SK-N-SH (cell line): ENCODE results near the gene HRK. TPM values are rescaled to one million over a fixed set of nuclear protein-coding genes. Genes with fewer than 3 reads are reported as not detected.

Experiments used
- CTCF ChIA-PET: fragments of 300-600, 350-600 bp; formaldehyde crosslinking; extraction: SDS; loops from one replicate; lab custom pipeline; 2021; lab: Yijun Ruan, JAX
- POLR2A ChIA-PET: fragments of 350-600 bp; sonication (Branson Sonifier 250); formaldehyde crosslinking; extraction: SDS; loops from one replicate; lab custom pipeline; 2020; ENCODE audit warnings: antibody characterized with exemption, inconsistent platforms; lab: Yijun Ruan, JAX
- DNase-seq: peaks from one replicate; pipeline ENCODE4 v3.0.0; 2012
- H2AFZ ChIP-seq: fragments of 200-600 bp; sonication (generic); 2 replicates; pipeline ENCODE4 v1.8.1; 2016; ENCODE audit warnings: antibody characterized with exemption, mild to moderate bottlenecking, low read depth
- H3F3A ChIP-seq: fragments of 200-600 bp; sonication (generic); replicated peaks from 2 replicates; pipeline ENCODE3; 2016; ENCODE audit warnings: antibody characterized with exemption, mild to moderate bottlenecking; ENCODE audit not compliant: insufficient read depth
- H3K27ac ChIP-seq, 2 experiments: fragments of 200-500 bp in 1 of 2; fragments of 200-600 bp in 1 of 2; sonication (Bioruptor generic) in 1 of 2; sonication (generic), shearing (Covaris generic) in 1 of 2; 2 replicates each; pipeline versions ENCODE4 v1.5.1 to v1.6.1; 2014 to 2016; ENCODE audit warnings: low read depth in 2 of 2, inconsistent platforms in 1 of 2, low read length in 1 of 2, mild to moderate bottlenecking in 1 of 2, mixed read lengths in 1 of 2
- H3K27me3 ChIP-seq: fragments of 200-600 bp; sonication (generic), shearing (Covaris generic); 2 replicates; pipeline ENCODE4 v1.6.1; 2016; ENCODE audit warnings: mixed run types; ENCODE audit not compliant: insufficient read depth
- H3K36me3 ChIP-seq, 2 experiments: fragments of 200-500 bp in 1 of 2; fragments of 200-600 bp in 1 of 2; sonication (Bioruptor generic) in 1 of 2; sonication (generic) in 1 of 2; replicated peaks in 1 of 2; 2 replicates each; pipeline versions ENCODE3 to v1.5.1; 2014 to 2016; ENCODE audit warnings: low read length in 1 of 2, mild to moderate bottlenecking in 1 of 2; ENCODE audit not compliant: insufficient read depth in 2 of 2, control insufficient read depth in 1 of 2
- H3K4me1 ChIP-seq, 2 experiments: fragments of 200-500 bp in 1 of 2; fragments of 200-600 bp in 1 of 2; sonication (Bioruptor generic) in 1 of 2; sonication (generic), shearing (Covaris generic) in 1 of 2; 2 replicates each; pipeline versions ENCODE4 v1.5.1 to v1.6.1; 2014 to 2016; ENCODE audit warnings: low read depth in 1 of 2, low read length in 1 of 2, mixed run types in 1 of 2; ENCODE audit not compliant: insufficient read depth in 2 of 2, control insufficient read depth in 1 of 2
- H3K4me2 ChIP-seq: fragments of 200-600 bp; sonication (generic), shearing (Covaris generic); 2 replicates; pipeline ENCODE4 v1.6.1; 2017; ENCODE audit warnings: mixed run types
- H3K4me3 ChIP-seq, 2 experiments: fragments of 200-500 bp in 1 of 2; fragments of 200-600 bp in 1 of 2; sonication (Bioruptor generic) in 1 of 2; sonication (generic), shearing (Covaris generic) in 1 of 2; 2 replicates each; pipeline versions ENCODE4 v1.5.1 to v1.8.1; 2014 to 2016; ENCODE audit warnings: low read depth in 2 of 2, inconsistent platforms in 1 of 2, low read length in 1 of 2, mild to moderate bottlenecking in 1 of 2, mixed read lengths in 1 of 2, moderate library complexity in 1 of 2
- H3K79me2 ChIP-seq: fragments of 200-600 bp; sonication (generic); 2 replicates; pipeline ENCODE4 v1.8.1; 2017; ENCODE audit warnings: mild to moderate bottlenecking; ENCODE audit not compliant: insufficient read depth
- H3K9ac ChIP-seq: fragments of 200-600 bp; sonication (generic); 2 replicates; pipeline ENCODE4 v1.6.1; 2017; ENCODE audit warnings: mixed run types
- H3K9me2 ChIP-seq: fragments of 200-600 bp; sonication (generic); 2 replicates; pipeline ENCODE4 v1.6.1; 2017; ENCODE audit warnings: mixed run types
- H3K9me3 ChIP-seq: fragments of 200-600 bp; sonication (generic); 2 replicates; pipeline ENCODE4 v1.6.1; 2017; ENCODE audit warnings: mixed run types, mild to moderate bottlenecking, moderate library complexity
- H4K20me1 ChIP-seq: fragments of 200-600 bp; sonication (generic); 2 replicates; pipeline ENCODE4 v1.6.1; 2017; ENCODE audit warnings: mild to moderate bottlenecking, mixed run types; ENCODE audit not compliant: insufficient read depth
- EZH2phosphoT487 ChIP-seq: fragments of 200-600 bp; sonication (generic); IDR thresholded peaks from 2 replicates; pipeline ENCODE4 v1.6.1; 2017; ENCODE audit warnings: low read depth, mixed run types, mild to moderate bottlenecking, antibody characterized with exemption, moderate library complexity, borderline replicate concordance
- FOXJ3 ChIP-seq: sonication (generic); formaldehyde crosslinking; IDR thresholded peaks from 2 replicates; pipeline ENCODE4 v1.5.1; 2020; ENCODE audit warnings: mild to moderate bottlenecking, missing genetic modification reagents
- FOXM1 ChIP-seq: IDR thresholded peaks from 2 replicates; pipeline ENCODE4 v1.4.0; 2012; ENCODE audit warnings: low read depth, mild to moderate bottlenecking
- JUND ChIP-seq: IDR thresholded peaks from 2 replicates; pipeline ENCODE4 v1.4.0; 2012
- MAX ChIP-seq: IDR thresholded peaks from 2 replicates; pipeline ENCODE4 v1.4.0; 2012; ENCODE audit warnings: low read depth
- MEF2A ChIP-seq: IDR thresholded peaks from 2 replicates; pipeline ENCODE4 v1.4.0; 2012; ENCODE audit warnings: low read depth, borderline replicate concordance
- MXI1 ChIP-seq: IDR thresholded peaks from 2 replicates; pipeline ENCODE4 v1.6.1; 2012; ENCODE audit warnings: mild to moderate bottlenecking, low read depth, low read length, improper control_type of control experiment
- NRF1 ChIP-seq: IDR thresholded peaks from 2 replicates; pipeline ENCODE4 v1.6.1; 2012; ENCODE audit warnings: low read depth, mild to moderate bottlenecking, low read length
- PBX3 ChIP-seq: IDR thresholded peaks from 2 replicates; pipeline ENCODE4; 2012
- POLR2AphosphoS5 ChIP-seq: IDR thresholded peaks from 2 replicates; pipeline ENCODE4 v1.6.1; 2012; ENCODE audit warnings: low read depth, low read length
- TAF1 ChIP-seq: IDR thresholded peaks from 2 replicates; pipeline ENCODE4 v1.6.1; 2012; ENCODE audit warnings: low read depth, mild to moderate bottlenecking, low read length, moderate library complexity, borderline replicate concordance
- YY1 ChIP-seq: IDR thresholded peaks from 2 replicates; pipeline ENCODE4 v1.4.0; 2012; ENCODE audit warnings: low read depth, mild to moderate bottlenecking
- ZBTB33 ChIP-seq: IDR thresholded peaks from 2 replicates; pipeline ENCODE4 v1.4.0; 2012; ENCODE audit warnings: low read depth, borderline replicate concordance
- WGBS: methylation state at CpG from one replicate; pipeline ENCODE4 v1.1.6; 2017; ENCODE audit warnings: low lambda C conversion rate; 5-methylcytosine and 5-hydroxymethylcytosine counted together
- polyA plus RNA-seq, 3 experiments: library from polyadenylated mRNA; depleted of rRNA; stranded (reverse); fragments of >200 nt; gene quantifications; 2 replicates each; pipeline ENCODE4 v1.2.3, GENCODE V29; 2012

The HRK gene
- polyA plus RNA-seq, 1 of the 3 experiments (the other 2 are of a cell fraction) = 0.02 TPM

GRCh38 chr12:116880213-116880816 is 926 bp downstream of the HRK start:
- H3K27ac ChIP-seq = no peak overlapping the region
- H3K36me3 ChIP-seq = no peaks in the 10 kb centered on the region
- H3K4me1 ChIP-seq = peaks cover 0 to 15% of the 10 kb centered on the region in 2 experiments; a peak in 1 of 4 replicates
- H3K9me3 ChIP-seq = no peaks in the 10 kb centered on the region
- CTCF ChIA-PET = interaction anchor here (0.9 to 2.3 kb wide), 6 partner anchors 10 to 177 kb away, joined by 3 to 7 read pairs (median 4); no protein-coding TSS in a partner anchor
- POLR2A ChIA-PET = interaction anchor here (1.2 kb wide), 1 partner anchor 61 kb away, joined by 3 read pairs; no protein-coding TSS in a partner anchor
- peak; percentile 34 for DNase-seq
- no peak overlapping the region for H2AFZ ChIP-seq
- peak overlapping the region; percentile 59 for H3K4me2 ChIP-seq
- H3K27me3 ChIP-seq = peaks cover 50% of the 10 kb centered on the region
- H4K20me1 ChIP-seq = 0 out of 2 replicates have a peak, but pooled peaks cover 6% of the 10 kb centered on the region
- no peaks in the 10 kb centered on the region for H3K79me2 ChIP-seq
- H3K4me3 ChIP-seq = peak overlapping the region in 1 of 2 experiments; percentile 46; a peak in 2 of 4 replicates
- TF ChIP-seq EZH2phosphoT487 (no peak), POLR2AphosphoS5 (no peak), MXI1 (no peak), YY1 (no peak), FOXJ3 (no peak), NRF1 (no peak), FOXM1 (no peak), ZBTB33 (no peak), MEF2A (no peak), JUND (no peak), MAX (no peak), TAF1 (no peak), PBX3 (no peak)
- TF ChIP-seq, all 33 proteins: peak for 0
- 12% methylated on average over 20 of the region's 21 CpGs for WGBS
- Histone ChIP-seq H3F3A (no peaks in the 10 kb centered on the region), H3K9ac (no peak overlapping the region), H3K9me2 (no peaks in the 10 kb centered on the region)
